ENCODE data around the gene DENR.
"Not testable (repeated sequence)": the region's sequence is repeated elsewhere in the genome, so short reads cannot be mapped to it uniquely, and the experiment has no call there.

The DENR gene

GRCh38 chr12:122732611-122733010 lies 20.0 kb upstream of the DENR start:
- TF ChIP-seq, protein P1, sequence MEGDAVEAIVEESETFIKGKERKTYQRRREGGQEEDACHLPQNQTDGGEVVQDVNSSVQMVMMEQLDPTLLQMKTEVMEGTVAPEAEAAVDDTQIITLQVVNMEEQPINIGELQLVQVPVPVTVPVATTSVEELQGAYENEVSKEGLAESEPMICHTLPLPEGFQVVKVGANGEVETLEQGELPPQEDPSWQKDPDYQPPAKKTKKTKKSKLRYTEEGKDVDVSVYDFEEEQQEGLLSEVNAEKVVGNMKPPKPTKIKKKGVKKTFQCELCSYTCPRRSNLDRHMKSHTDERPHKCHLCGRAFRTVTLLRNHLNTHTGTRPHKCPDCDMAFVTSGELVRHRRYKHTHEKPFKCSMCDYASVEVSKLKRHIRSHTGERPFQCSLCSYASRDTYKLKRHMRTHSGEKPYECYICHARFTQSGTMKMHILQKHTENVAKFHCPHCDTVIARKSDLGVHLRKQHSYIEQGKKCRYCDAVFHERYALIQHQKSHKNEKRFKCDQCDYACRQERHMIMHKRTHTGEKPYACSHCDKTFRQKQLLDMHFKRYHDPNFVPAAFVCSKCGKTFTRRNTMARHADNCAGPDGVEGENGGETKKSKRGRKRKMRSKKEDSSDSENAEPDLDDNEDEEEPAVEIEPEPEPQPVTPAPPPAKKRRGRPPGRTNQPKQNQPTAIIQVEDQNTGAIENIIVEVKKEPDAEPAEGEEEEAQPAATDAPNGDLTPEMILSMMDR (IDR thresholded peaks at IDR 0.05; ENCODE audit: borderline replicate concordance, insufficient read depth, low read depth, low read length): no peak
- no peak overlapping the region for H3K4me3 ChIP-seq (ENCODE audit: low read depth, low read length)

DNA sequence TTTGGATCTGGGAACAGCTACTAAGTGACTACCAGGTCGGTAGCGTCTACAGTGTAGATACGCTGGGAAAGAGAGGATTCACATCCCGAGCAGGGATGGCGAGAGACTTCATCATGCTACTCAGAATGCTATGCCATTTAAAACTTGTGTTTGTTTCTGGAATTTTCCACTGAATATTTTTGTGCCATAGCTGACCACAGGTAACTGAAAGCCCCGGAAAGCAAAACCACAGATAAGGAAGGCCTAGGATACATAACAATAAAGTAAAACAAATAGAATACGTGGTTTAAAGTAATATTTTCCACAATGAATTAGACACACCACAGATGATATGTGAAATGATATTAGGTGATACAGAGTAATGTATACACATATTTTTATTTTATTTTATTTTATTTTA lies 14.1 kb upstream of the DENR start:
- TF ChIP-seq, protein P1 (IDR thresholded peaks at IDR 0.05; ENCODE audit: borderline replicate concordance, insufficient read depth, low read depth, low read length): no peak
- no peak overlapping the region for H3K4me3 ChIP-seq (ENCODE audit: low read depth, low read length)

GRCh38 chr12:122740351-122740750 lies 12.3 kb upstream of the DENR start:
- no peak overlapping the region for H3K4me3 ChIP-seq (ENCODE audit: low read depth, low read length)
- TF ChIP-seq, protein P1 (IDR thresholded peaks at IDR 0.05; ENCODE audit: borderline replicate concordance, insufficient read depth, low read depth, low read length): no peak

DNA sequence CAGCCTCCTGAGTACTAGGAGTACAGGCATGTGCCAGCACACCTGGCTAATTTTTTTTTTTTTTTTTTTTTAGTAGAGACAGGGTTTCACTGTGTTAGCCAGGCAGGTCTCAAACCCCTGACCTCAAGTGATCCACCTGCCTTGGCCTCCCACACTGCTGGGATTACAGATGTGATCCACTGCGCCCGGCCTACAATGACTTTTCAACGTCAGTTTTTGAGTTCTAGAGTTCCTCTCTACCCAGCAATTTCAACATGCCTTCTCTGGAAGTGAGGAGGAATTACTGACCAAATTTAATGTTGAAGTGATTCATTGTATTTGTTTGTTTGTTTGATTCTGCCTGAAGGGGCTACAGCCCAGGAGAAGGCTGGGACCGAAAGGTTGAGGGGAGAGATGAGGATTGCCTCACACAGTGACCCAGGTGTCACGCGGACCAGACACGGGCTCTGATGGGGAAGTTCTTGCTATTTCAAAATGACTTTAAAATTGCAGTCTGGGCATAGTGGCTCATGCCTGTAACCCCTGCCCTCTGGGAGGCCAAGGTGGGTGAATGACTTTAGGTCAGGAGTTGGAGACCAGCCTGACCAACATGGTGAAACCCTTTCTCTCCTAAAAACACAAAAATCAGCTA lies 8.6 kb upstream of the DENR start:
- H3K4me3 ChIP-seq (ENCODE audit: low read depth, low read length): no peak overlapping the region
- TF ChIP-seq, protein P1 (IDR thresholded peaks at IDR 0.05; ENCODE audit: borderline replicate concordance, insufficient read depth, low read depth, low read length): no peak

- TF ChIP-seq, protein P1 (IDR thresholded peaks at IDR 0.05; ENCODE audit: borderline replicate concordance, insufficient read depth, low read depth, low read length): no peak
- no peak overlapping the region for H3K4me3 ChIP-seq (ENCODE audit: low read depth, low read length)
Measured at GRCh38 chr12:122747224-122748135, 5.1 kb upstream of the DENR start.

DNA sequence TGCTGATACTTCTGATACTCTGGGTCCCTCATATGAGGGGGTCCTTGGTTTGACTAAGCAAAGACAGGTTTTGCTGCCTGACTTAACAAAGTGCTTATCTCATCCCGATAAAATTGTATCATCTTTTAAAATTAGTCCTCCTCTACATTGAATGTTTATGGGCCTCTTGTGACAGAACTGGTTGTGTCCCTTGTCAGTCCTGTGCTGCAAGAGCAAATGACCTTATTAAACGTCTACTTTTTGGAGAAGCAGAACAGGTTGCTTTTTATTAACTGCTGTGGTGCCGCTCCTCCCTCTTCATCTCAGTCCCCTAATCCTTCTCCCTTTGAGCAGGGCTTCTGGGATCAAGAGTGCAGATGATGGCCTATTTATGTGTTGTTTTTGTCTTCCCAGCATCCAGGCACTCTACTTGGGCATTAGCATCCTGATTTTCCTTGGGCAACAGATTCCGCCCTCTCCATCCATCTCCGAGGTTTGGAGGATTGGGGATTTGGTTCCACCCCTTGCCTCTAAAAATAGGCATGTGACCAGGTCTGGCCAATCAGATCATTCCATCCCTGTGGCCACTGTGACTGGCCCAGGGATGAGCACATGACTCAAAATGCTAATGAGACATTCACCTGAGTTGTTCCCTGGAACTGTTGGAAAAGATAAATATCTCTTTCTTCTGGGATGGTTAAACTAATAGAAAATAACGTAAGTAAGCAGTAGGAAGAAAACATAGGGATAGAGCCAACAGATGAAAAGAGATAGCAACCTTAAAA lies 2.9 kb upstream of the DENR start:
- no peak overlapping the region for H3K4me3 ChIP-seq (ENCODE audit: low read depth, low read length)
- TF ChIP-seq, protein P1 (IDR thresholded peaks at IDR 0.05; ENCODE audit: borderline replicate concordance, insufficient read depth, low read depth, low read length): no peak

DNA sequence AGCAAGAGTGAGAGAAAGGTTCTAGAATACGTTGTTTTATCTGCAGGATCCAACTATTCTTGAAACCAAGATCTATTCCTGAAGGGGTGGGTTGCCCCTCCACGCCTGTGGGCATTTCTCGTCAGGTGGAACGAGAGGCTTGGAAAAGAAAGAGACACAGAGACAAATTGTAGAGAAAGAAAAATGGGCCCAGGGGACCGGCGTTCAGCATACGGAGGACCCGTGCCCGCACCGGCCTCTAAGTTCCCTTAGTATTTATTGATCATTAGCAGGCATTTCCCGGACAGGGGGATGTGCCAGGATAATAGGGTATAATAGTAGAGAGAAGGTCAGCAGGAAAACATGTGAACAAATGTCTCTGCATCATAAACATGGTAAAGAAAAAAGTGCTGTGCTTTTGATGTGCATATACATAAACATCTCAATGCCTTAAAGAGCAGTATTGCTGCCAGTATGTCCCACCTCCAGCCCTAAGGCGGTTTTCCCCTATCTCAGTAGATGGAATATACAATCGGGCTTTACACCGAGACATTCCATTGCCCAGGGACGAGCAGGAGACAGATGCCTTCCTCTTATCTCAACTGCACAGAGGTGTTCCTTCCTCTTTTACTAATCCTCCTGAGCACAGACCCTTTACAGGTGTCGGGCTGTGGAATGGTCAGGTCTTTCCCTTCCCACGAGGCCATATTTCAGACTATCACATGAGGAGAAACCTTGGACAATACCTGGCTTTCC lies 1.7 kb upstream of the DENR start:
- not testable (repeated sequence) for H3K4me3 ChIP-seq (ENCODE audit: low read depth, low read length)
